Lower lobe of right lung (tissue), 2 donors: ENCODE measurements around the gene IGSF6. TPM values are rescaled to one million over a fixed set of nuclear protein-coding genes. Genes with fewer than 3 reads are reported as not detected.
A peak's percentile ranks its signal among the peaks of the same experiment; 100 is the strongest.

ENCODE experiments used
- ATAC-seq, 2 donors: fragments of 200-7000 bp; cut with Tn5 transposase; one replicate each; pipeline ENCODE4 v1.9.1; 2020 to 2022; ENCODE audit warnings: mild to moderate bottlenecking in 2 of 2, moderate library complexity in 2 of 2
- DNase-seq: peaks from one replicate; pipeline ENCODE4 v3.0.0-alpha.2; 2020
- H3K27ac ChIP-seq: fragments of 200-600 bp; one replicate; pipeline ENCODE4 v1.8.0; 2022
- H3K27me3 ChIP-seq: fragments of 200-600 bp; one replicate; pipeline ENCODE4 v1.8.0; 2022; ENCODE audit warnings: low read depth
- H3K36me3 ChIP-seq: fragments of 200-600 bp; one replicate; pipeline ENCODE4 v1.8.0; 2022; ENCODE audit warnings: mild to moderate bottlenecking
- H3K4me1 ChIP-seq: fragments of 200-600 bp; one replicate; pipeline ENCODE4 v1.8.0; 2022
- H3K4me3 ChIP-seq: fragments of 200-600 bp; one replicate; pipeline ENCODE4 v1.8.0; 2022; ENCODE audit warnings: mild to moderate bottlenecking
- H3K9me3 ChIP-seq: fragments of 200-600 bp; one replicate; pipeline ENCODE4 v1.8.0; 2022
- intact Hi-C: fragments of 100-400 bp; cut with DNase I; formaldehyde crosslinking; loops from one replicate; pipeline ENCODE4 v1.11.0; 2022
- total RNA-seq: library from RNA; stranded (reverse); fragmentation: NEBNext Ultra II Directional; extraction: Animal tissue kit (Norgen Biotek cat#: 25700); gene quantifications from one replicate; pipeline ENCODE4 v1.2.1, GENCODE V29; 2021
- TF ChIP-seq, protein P1 (sequence below): fragments of 200-600 bp; IDR thresholded peaks from one replicate; pipeline ENCODE4 v1.8.0; 2022; ENCODE audit warnings: antibody characterized with exemption, mild to moderate bottlenecking
- donor health status: DM: no; HTN: yes; CAD: no; lungs with severe emphysema.

The IGSF6 gene
- total RNA-seq, 1 donor from 2014 or later, result 103 TPM

DNA sequence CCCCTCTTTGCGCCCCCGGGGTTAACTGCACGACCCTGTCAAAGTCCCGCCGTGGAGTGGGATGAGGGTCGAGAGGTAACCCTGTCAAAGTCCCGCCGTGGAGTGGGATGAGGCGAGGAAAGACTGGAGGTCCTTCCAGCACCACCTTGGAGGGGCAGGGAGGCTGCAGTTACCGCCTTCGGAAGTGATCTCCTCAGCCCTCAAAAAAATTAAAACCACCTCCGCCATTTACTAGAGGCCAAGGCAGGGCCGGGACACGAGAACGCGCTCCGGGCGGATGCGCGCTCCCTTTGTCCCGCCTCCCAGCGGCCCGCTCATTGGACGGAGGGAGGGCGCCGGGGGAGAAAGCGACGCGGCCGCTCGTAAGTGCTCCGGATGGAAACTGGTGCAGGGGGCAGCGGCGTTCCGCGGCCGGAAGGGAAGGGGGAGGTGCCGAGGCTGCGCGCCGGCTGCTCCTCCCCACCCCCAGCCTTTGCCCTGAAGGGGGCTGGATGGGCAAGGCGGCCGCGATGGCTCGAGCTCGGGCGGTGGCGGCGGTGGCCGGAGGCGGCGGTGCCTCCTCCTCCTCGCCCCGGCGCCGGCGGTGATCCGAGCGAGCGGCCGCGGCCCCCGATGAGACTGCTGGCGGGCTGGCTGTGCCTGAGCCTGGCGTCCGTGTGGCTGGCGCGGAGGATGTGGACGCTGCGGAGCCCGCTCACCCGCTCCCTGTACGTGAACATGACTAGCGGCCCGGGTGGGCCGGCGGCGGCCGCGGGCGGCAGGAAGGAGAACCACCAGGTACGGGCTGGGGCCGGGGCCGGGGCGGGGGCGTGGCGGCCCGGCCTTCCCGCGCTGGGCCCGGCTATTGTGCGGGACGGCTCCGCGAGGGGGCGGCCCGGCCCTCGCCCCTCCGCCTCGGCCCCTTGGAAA, 53.0 kb downstream of the IGSF6 start, which contains the start of gene METTL9:
METTL9 (plus strand) TSS at position 456 of the 909 bp plus-strand sequence; CDS start at position 613, 157 bp downstream.
- peak; percentile 97 to 99 for ATAC-seq
- intact Hi-C loops, result no loop called here

DNA sequence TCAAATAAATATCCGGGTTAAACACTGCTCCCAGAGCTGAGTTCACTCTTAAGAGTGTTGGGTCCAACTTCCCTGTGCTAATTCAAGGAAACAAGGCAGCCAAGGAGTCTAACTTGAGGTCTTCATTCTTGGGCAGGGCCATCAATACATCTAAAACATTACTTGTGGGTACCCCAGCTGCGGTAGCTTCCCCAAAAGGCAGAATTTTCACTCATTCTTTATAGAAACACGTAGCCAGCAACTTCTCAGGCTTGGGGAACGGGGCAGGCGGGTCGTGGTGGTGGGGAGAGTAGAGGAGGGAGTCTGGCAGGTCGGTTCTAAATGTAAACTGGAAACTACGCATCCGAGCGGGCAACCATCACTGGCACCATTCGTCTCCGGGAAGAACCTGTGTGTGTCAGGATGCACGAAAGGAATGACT, 53.7 kb downstream of the IGSF6 start:
- intact Hi-C loops, result no loop called here
- H3K4me3 ChIP-seq, result peak overlapping the region; percentile 79
- peak overlapping the region; percentile 95 for H3K27ac ChIP-seq
- no peaks in the 10 kb centered on the region for H3K9me3 ChIP-seq
- H3K27me3 ChIP-seq, result no peaks in the 10 kb centered on the region
- TF ChIP-seq, protein P1, sequence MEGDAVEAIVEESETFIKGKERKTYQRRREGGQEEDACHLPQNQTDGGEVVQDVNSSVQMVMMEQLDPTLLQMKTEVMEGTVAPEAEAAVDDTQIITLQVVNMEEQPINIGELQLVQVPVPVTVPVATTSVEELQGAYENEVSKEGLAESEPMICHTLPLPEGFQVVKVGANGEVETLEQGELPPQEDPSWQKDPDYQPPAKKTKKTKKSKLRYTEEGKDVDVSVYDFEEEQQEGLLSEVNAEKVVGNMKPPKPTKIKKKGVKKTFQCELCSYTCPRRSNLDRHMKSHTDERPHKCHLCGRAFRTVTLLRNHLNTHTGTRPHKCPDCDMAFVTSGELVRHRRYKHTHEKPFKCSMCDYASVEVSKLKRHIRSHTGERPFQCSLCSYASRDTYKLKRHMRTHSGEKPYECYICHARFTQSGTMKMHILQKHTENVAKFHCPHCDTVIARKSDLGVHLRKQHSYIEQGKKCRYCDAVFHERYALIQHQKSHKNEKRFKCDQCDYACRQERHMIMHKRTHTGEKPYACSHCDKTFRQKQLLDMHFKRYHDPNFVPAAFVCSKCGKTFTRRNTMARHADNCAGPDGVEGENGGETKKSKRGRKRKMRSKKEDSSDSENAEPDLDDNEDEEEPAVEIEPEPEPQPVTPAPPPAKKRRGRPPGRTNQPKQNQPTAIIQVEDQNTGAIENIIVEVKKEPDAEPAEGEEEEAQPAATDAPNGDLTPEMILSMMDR, result no peak
- H3K4me1 ChIP-seq, result peaks cover 27% of the 10 kb centered on the region
- DNase-seq (no peak), ATAC-seq (peak; percentile 1 to 26)
- H3K36me3 ChIP-seq, result no peaks in the 10 kb centered on the region

More for the DNA sequence above, 53.0 kb downstream of the IGSF6 start, which contains the start of gene METTL9:
- TF ChIP-seq, protein P1, result no peak
- Histone ChIP-seq H3K27me3 (no peaks in the 10 kb centered on the region), H3K36me3 (no peaks in the 10 kb centered on the region), H3K4me3 (peak within 1 kb of the TSS; percentile 79), H3K9me3 (no peaks in the 10 kb centered on the region), H3K27ac (peak within 1 kb of the TSS; percentile 95), H3K4me1 (peaks cover 33% of the 10 kb centered on the region)
- DNase-seq, result peak; percentile 96

DNA sequence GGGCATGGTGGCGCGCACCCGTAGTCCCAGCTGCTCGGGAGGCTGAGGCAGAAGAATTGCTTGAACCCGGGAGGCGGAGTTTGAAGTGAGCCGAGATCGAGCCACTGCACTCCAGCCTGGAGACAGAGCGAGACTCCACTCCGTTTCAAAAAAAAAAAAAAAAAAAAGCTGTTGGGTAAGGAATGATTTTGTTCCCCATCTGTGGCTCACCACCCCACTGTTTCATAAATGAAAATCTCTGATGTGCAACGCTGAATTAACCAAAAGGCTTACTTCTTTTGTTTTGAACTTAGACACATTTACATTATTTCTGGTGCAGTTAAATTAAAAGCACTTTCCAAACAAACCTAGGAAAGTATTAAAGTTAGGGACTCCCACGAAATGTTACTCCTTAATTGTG, 54.2 kb downstream of the IGSF6 start:
- TF ChIP-seq, protein P1, result no peak
- Histone ChIP-seq H3K4me1 (peaks cover 26% of the 10 kb centered on the region), H3K27ac (peak overlapping the region; percentile 95), H3K36me3 (no peaks in the 10 kb centered on the region), H3K9me3 (no peaks in the 10 kb centered on the region), H3K27me3 (no peaks in the 10 kb centered on the region), H3K4me3 (peak overlapping the region; percentile 79)
- intact Hi-C loops, result no loop called here
- DNase-seq (no peak), ATAC-seq (no peak)

DNA sequence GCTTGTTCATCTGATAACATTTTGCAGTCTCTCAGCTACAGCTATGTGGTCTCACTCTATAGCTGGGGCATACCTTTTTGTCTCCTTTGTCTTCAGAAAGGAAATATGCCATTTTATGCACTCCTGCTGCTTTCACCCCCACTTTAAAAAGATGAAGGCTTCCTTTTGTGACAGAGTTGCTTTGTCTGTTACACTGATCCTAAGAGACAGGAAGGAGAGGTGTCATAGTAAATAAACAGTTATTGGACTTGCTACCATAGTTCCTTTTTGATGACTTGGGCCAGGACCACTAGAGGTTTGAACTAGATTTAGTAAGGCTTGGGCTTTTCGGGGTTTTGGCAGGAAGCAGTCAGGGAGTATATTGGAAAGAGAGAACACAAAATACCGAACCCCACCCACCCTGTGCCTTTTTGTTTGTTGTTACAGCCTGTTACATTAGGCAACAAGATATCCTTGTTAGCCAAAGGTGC, 54.8 kb downstream of the IGSF6 start:
- H3K27ac ChIP-seq, result no peak overlapping the region

DNA sequence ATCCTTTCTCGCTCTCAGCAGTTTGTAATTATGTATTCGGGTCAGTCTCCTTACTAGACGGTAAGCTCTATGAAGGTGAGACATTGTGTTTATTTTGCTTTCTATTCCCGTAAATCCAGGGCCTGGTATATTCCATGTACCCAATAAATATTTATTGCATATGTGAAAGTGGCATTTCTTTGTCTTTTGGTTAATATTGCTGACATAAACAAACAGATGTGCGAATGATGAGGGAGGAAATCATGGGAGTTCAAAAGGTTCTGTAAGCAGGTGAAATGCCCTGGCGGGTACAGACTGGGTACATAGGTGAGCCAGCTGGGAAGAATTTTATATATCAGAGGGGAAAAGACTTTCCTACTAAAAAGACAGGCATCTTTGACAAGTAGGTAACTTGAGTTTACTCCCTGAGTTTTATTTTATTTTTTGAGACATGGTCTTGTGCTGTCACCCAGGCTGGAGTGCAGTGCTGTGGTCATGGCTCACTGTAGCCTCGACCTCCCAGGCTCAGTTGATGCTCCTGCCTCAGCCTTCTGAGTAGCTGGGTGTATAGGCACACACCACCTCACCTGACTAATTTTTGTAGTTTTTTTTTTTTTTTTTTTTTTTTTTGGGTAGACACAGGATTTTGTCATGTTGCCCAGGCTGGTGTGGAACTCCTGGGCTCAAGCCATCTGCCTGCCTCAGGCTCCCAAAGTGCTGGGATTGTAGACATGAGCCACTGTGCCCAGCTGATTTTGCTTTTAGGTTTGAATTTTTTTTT, 58.7 kb downstream of the IGSF6 start:
- no peak overlapping the region for H3K27ac ChIP-seq
- intact Hi-C loops, result no loop called here
- H3K9me3 ChIP-seq, result no peaks in the 10 kb centered on the region
- no peaks in the 10 kb centered on the region for H3K27me3 ChIP-seq
- H3K4me1 ChIP-seq, result peaks cover 14% of the 10 kb centered on the region
- no peaks in the 10 kb centered on the region for H3K36me3 ChIP-seq
- TF ChIP-seq, protein P1, result no peak
- DNase-seq, result no peak
- no peak for ATAC-seq
- H3K4me3 ChIP-seq, result no peak overlapping the region

More for the DNA sequence above, 54.8 kb downstream of the IGSF6 start:
- H3K9me3 ChIP-seq, result no peaks in the 10 kb centered on the region
- H3K4me1 ChIP-seq, result peaks cover 26% of the 10 kb centered on the region
- no peaks in the 10 kb centered on the region for H3K27me3 ChIP-seq
- ATAC-seq (no peak), DNase-seq (no peak)
- H3K4me3 ChIP-seq, result no peak overlapping the region
- TF ChIP-seq, protein P1, result no peak
- intact Hi-C loops, result no loop called here
- no peaks in the 10 kb centered on the region for H3K36me3 ChIP-seq
